ENCODE measurements around the gene MAST4. TPM values are rescaled to one million over a fixed set of nuclear protein-coding genes. Genes with fewer than 3 reads are reported as not detected.

MAST4 gene
- total and polyA plus RNA-seq, 4 donors: 3.7 to 9.5 (median 6.5) TPM

- no peaks in the 10 kb centered on the region for H3K9me3 ChIP-seq (ENCODE audit: control insufficient read depth in 4 of 4, low read length in 3 of 4)
- TF ChIP-seq ATF3 (IDR thresholded peaks at IDR 0.05): no peak
- peak in 1 of 2 donors; percentile 9 for TF ChIP-seq HNF4A (conservative IDR thresholded peaks at IDR 0.05)
- no peak for DNase-seq (ENCODE audit: low spot score)
- no peaks in the 10 kb centered on the region for H3K36me3 ChIP-seq (ENCODE audit: control insufficient read depth in 4 of 4, insufficient read depth in 3 of 4, low read depth in 1 of 4, low read length in 3 of 4)
- H3K4me1 ChIP-seq (ENCODE audit: control insufficient read depth in 4 of 4, insufficient read depth in 4 of 4, low read length in 3 of 4): peaks cover 9 to 53% (median 41%) of the 10 kb centered on the region in 4 donors
- no peak overlapping the region for H3K27ac ChIP-seq (ENCODE audit: low read depth in 1 of 2, low read length in 2 of 2)
- no peak overlapping the region for H3K9ac ChIP-seq (ENCODE audit: low read depth in 1 of 2, low read length in 2 of 2)
- WGBS: 61% methylated on average over 2 of the region's 2 CpGs
- H3K4me3 ChIP-seq (ENCODE audit: low read depth in 1 of 3, low read length in 3 of 3): no peak overlapping the region
- no peaks in the 10 kb centered on the region for H3K27me3 ChIP-seq (ENCODE audit: control insufficient read depth in 4 of 4, insufficient read depth in 4 of 4, low read length in 3 of 4)
Observed at GRCh38 chr5:67032921-67033664, 436.9 kb downstream of the MAST4 start.

- no peak for DNase-seq (ENCODE audit: low spot score)
Observed at GRCh38 chr5:67033880-67034651, 437.9 kb downstream of the MAST4 start.

DNA sequence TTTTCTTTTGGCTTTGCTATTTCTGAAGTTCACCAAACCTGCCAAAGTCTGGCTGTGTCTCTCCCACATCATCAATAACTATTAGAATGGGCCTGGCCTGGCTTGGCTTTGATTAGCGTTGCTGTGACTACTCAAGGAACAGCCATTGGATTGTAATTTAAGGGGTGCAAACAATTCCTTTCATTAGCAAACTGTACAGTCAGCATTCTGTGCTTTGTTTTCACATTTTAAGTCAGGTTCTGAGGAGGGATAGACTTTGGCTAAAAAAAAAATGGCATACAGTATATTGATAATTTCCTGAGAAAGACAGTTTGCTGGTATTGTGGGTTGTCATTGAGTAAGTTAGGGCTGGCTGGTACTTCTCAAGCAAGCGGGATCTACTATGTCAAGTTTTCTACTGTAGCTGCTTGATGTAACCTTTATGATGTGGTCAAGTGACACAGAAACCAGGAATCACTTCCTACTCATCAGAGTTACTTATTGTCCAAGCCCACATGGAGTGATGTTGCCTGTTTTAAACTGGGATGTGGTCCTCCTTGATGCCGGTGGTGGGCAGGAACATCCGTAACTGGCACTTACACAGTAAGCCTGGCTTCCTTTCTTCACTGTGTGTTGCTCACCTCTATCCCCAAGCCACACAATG, 439.0 kb downstream of the MAST4 start:
- Histone ChIP-seq H3K27ac (ENCODE audit: low read depth in 1 of 2, low read length in 2 of 2) (no peak overlapping the region), H3K4me1 (ENCODE audit: control insufficient read depth in 4 of 4, insufficient read depth in 4 of 4, low read length in 3 of 4) (peaks cover 8 to 40% (median 36%) of the 10 kb centered on the region in 4 donors)
- WGBS: 87% methylated on average over 4 of the region's 4 CpGs
- no peak for TF ChIP-seq RXRA (IDR thresholded peaks at IDR 0.05)
- no peak for TF ChIP-seq HNF4G (IDR thresholded peaks at IDR 0.05)
- no peak for TF ChIP-seq NR2F2 (IDR thresholded peaks at IDR 0.05)
- no peak for TF ChIP-seq REST (IDR thresholded peaks at IDR 0.05)
- TF ChIP-seq CTCF (IDR thresholded peaks at IDR 0.05; ENCODE audit: low read depth, low read length, missing input control): no peak
- TF ChIP-seq YY1 (IDR thresholded peaks at IDR 0.05): no peak
- TF ChIP-seq TAF1 (conservative IDR thresholded peaks at IDR 0.05): no peak
- TF ChIP-seq SP1 (IDR thresholded peaks at IDR 0.05): no peak
- no peak for TF ChIP-seq JUND (IDR thresholded peaks at IDR 0.05)
- TF ChIP-seq RAD21 (IDR thresholded peaks at IDR 0.05): no peak
- no peak for TF ChIP-seq GABPA (IDR thresholded peaks at IDR 0.05 in 1 of 2, conservative IDR thresholded peaks at IDR 0.05 in 1 of 2)

More at GRCh38 chr5:67033880-67034651, 437.9 kb downstream of the MAST4 start:
- Histone ChIP-seq H3K36me3 (ENCODE audit: control insufficient read depth in 4 of 4, insufficient read depth in 3 of 4, low read depth in 1 of 4, low read length in 3 of 4) (no peaks in the 10 kb centered on the region), H3K4me3 (ENCODE audit: low read depth in 1 of 3, low read length in 3 of 3) (no peak overlapping the region), H3K9ac (ENCODE audit: low read depth in 1 of 2, low read length in 2 of 2) (no peak overlapping the region), H3K9me3 (ENCODE audit: control insufficient read depth in 4 of 4, low read length in 3 of 4) (no peaks in the 10 kb centered on the region), H3K4me1 (ENCODE audit: control insufficient read depth in 4 of 4, insufficient read depth in 4 of 4, low read length in 3 of 4) (peaks cover 9 to 47% (median 41%) of the 10 kb centered on the region in 4 donors), H3K27ac (ENCODE audit: low read depth in 1 of 2, low read length in 2 of 2) (no peak overlapping the region), H3K27me3 (ENCODE audit: control insufficient read depth in 4 of 4, insufficient read depth in 4 of 4, low read length in 3 of 4) (no peaks in the 10 kb centered on the region)
- TF ChIP-seq EGR1 (IDR thresholded peaks at IDR 0.05; ENCODE audit: low read depth in 2 of 2) (no peak), RAD21 (IDR thresholded peaks at IDR 0.05) (no peak), ATF3 (IDR thresholded peaks at IDR 0.05) (no peak), TAF1 (conservative IDR thresholded peaks at IDR 0.05) (no peak), HNF4G (IDR thresholded peaks at IDR 0.05) (no peak), MAX (IDR thresholded peaks at IDR 0.05) (no peak), JUND (IDR thresholded peaks at IDR 0.05) (no peak), NR2F2 (IDR thresholded peaks at IDR 0.05) (no peak)
- 87% methylated on average over 8 of the region's 8 CpGs for WGBS

More for the DNA sequence above, 439.0 kb downstream of the MAST4 start:
- Histone ChIP-seq H3K27me3 (ENCODE audit: control insufficient read depth in 4 of 4, insufficient read depth in 4 of 4, low read length in 3 of 4) (no peaks in the 10 kb centered on the region), H3K36me3 (ENCODE audit: control insufficient read depth in 4 of 4, insufficient read depth in 3 of 4, low read depth in 1 of 4, low read length in 3 of 4) (no peaks in the 10 kb centered on the region), H3K9me3 (ENCODE audit: control insufficient read depth in 4 of 4, low read length in 3 of 4) (no peaks in the 10 kb centered on the region), H3K9ac (ENCODE audit: low read depth in 1 of 2, low read length in 2 of 2) (no peak overlapping the region), H3K4me3 (ENCODE audit: low read depth in 1 of 3, low read length in 3 of 3) (no peak overlapping the region)
- no peak for DNase-seq (ENCODE audit: low spot score)

All from liver (tissue), 9 donors.